Body of pancreas (tissue), 4 donors: ENCODE data around the gene DLX6. TPM values are rescaled to one million over a fixed set of nuclear protein-coding genes. Genes with fewer than 3 reads are reported as not detected.

Source experiments
- ATAC-seq: fragments of 150-250 bp; one replicate; pipeline ENCODE4 v1.9.1; 2016
- DNase-seq, 4 donors: peaks; one replicate each; pipeline ENCODE4 v3.0.0-alpha.2; 2019
- H3K27ac ChIP-seq, 4 donors: fragments of 200-600 bp; sonication (generic); 1 replicate in 3 of 4; 2 replicates in 1 of 4; pipeline versions ENCODE4 v1.5.1 to v1.6.1; 2016 to 2019; ENCODE audit warnings: mild to moderate bottlenecking in 1 of 4, mixed read lengths in 1 of 4, moderate library complexity in 1 of 4
- H3K27me3 ChIP-seq, 2 donors: fragments of 200-600 bp; sonication (generic); one replicate each; pipeline ENCODE4 v1.6.0; 2016; ENCODE audit warnings: mild to moderate bottlenecking in 1 of 2
- H3K36me3 ChIP-seq, 2 donors: fragments of 200-600 bp; sonication (generic); replicated peaks in 1 of 2; 2 replicates each; pipeline ENCODE4 v1.5.1; 2016; ENCODE audit warnings: low read depth in 2 of 2; ENCODE audit not compliant: insufficient read depth in 1 of 2
- H3K4me1 ChIP-seq: fragments of 200-600 bp; sonication (generic); one replicate; pipeline ENCODE4 v1.6.0; 2016
- H3K4me3 ChIP-seq, 2 donors: fragments of 200-600 bp; sonication (generic); 1 replicate in 1 of 2; 2 replicates in 1 of 2; pipeline ENCODE4 v1.5.1; 2016 to 2019
- H3K9me3 ChIP-seq, 3 donors: fragments of 200-600 bp; sonication (generic); 1 replicate in 2 of 3; 2 replicates in 1 of 3; pipeline ENCODE4 v1.5.1; 2016
- CTCF ChIP-seq, 7 experiments: fragments of 450-650 bp in 4 of 7; fragments of 200-600 bp in 3 of 7; sonication (generic) in 3 of 7; IDR thresholded peaks; one replicate each; pipeline ENCODE4 v1.5.1; 2016 to 2019; ENCODE audit warnings: antibody characterized with exemption in 7 of 7
- POLR2A ChIP-seq, 3 donors: fragments of 450-650 bp; IDR thresholded peaks; one replicate each; pipeline ENCODE4 v1.6.1; 2016; ENCODE audit warnings: antibody characterized with exemption in 3 of 3, mild to moderate bottlenecking in 2 of 3
- WGBS, 2 donors: methylation state at CpG; one replicate each; pipeline ENCODE4 v1.1.5; 2017; 5-methylcytosine and 5-hydroxymethylcytosine counted together
- intact Hi-C: fragments of 100-400 bp; cut with DNase I; formaldehyde crosslinking; loops from one replicate; pipeline ENCODE4 v1.15.1; 2023
- total RNA-seq, 2 donors: library from RNA; depleted of rRNA; stranded (reverse); fragments of >200 nt; gene quantifications; one replicate each; pipeline ENCODE4 v1.1.0, GENCODE V29; 2016

The DLX6 gene
- total RNA-seq, 2 donors from 2014 or later = not detected

GRCh38 chr7:97022491-97023306, 17.3 kb downstream of the DLX6 start:
- no peak for TF ChIP-seq CTCF (IDR thresholded peaks at IDR 0.05)
- no peak for TF ChIP-seq POLR2A (IDR thresholded peaks at IDR 0.05)
- Histone ChIP-seq H3K27ac (no peak overlapping the region), H3K27me3 (peaks cover 0 to 41% of the 10 kb centered on the region in 2 donors), H3K4me3 (no peak overlapping the region), H3K9me3 (no peaks in the 10 kb centered on the region), H3K36me3 (no peaks in the 10 kb centered on the region), H3K4me1 (peaks cover 56% of the 10 kb centered on the region)
- intact Hi-C loops = loop anchor here (10.0 kb wide), 1 partner anchor 948 kb away; no protein-coding TSS in a partner anchor
- ATAC-seq (no peak), DNase-seq (no peak)
- WGBS, 2 donors = 3 to 7% methylated on average over 35 of the region's 35 CpGs

GRCh38 chr7:97024209-97025129, 19.1 kb downstream of the DLX6 start, which contains the start of gene DLX5:
Gene DLX5, minus strand, starts transcription at chr7:97024831. Its CDS starts 208 bp downstream, at chr7:97024623.
- Histone ChIP-seq H3K27me3 (peaks cover 0 to 37% of the 10 kb centered on the region in 2 donors), H3K36me3 (no peaks in the 10 kb centered on the region), H3K4me3 (no peak within 1 kb of the TSS), H3K27ac (no peak within 1 kb of the TSS), H3K9me3 (no peaks in the 10 kb centered on the region), H3K4me1 (peaks cover 52% of the 10 kb centered on the region)
- DNase-seq (no peak), ATAC-seq (no peak)
- intact Hi-C loops = loop anchor here (5.0 to 10.0 kb wide), 2 partner anchors 950 to 1107 kb away; no protein-coding TSS in a partner anchor
- TF ChIP-seq CTCF (IDR thresholded peaks at IDR 0.05) = no peak
- no peak for TF ChIP-seq POLR2A (IDR thresholded peaks at IDR 0.05)
- 2 to 3% methylated on average over 20 to 60 of the region's 60 CpGs for WGBS, 2 donors

- peaks cover 0 to 37% of the 10 kb centered on the region in 2 donors for H3K27me3 ChIP-seq
- intact Hi-C loops = loop anchor here (5.0 to 10.0 kb wide), 2 partner anchors 950 to 1108 kb away; no protein-coding TSS in a partner anchor
- H3K9me3 ChIP-seq = no peaks in the 10 kb centered on the region
These were observed 19.8 kb downstream of the DLX6 start for GRCh38 chr7:97025130-97025499.

More at GRCh38 chr7:97025130-97025499, 19.8 kb downstream of the DLX6 start:
- no peak overlapping the region for H3K4me3 ChIP-seq
- TF ChIP-seq CTCF (IDR thresholded peaks at IDR 0.05) = no peak
- no peak for TF ChIP-seq POLR2A (IDR thresholded peaks at IDR 0.05)
- peaks cover 52% of the 10 kb centered on the region for H3K4me1 ChIP-seq
- H3K36me3 ChIP-seq = no peaks in the 10 kb centered on the region
- DNase-seq = no peak
- H3K27ac ChIP-seq = no peak overlapping the region
- ATAC-seq = no peak
- WGBS, 2 donors = 7% methylated on average over 8 of the region's 8 CpGs
